Measurements from ENCODE around the gene EDARADD.
A peak's percentile ranks its signal among the peaks of the same experiment; 100 is the strongest.
"Not testable (repeated sequence)": the region's sequence is repeated elsewhere in the genome, so short reads cannot be mapped to it uniquely, and the experiment has no call there.

Gene EDARADD

GRCh38 chr1:236491469-236492136 lies 97.5 kb downstream of the EDARADD start:
- DNase-seq = no peak

- DNase-seq = no peak
These were observed 98.3 kb downstream of the EDARADD start for GRCh38 chr1:236492378-236492777.

GRCh38 chr1:236494082-236494481 lies 100.0 kb downstream of the EDARADD start:
- no peak for DNase-seq

GRCh38 chr1:236494586-236495466 lies 100.7 kb downstream of the EDARADD start:
- no peak for DNase-seq

GRCh38 chr1:236495467-236496112 lies 101.5 kb downstream of the EDARADD start:
- DNase-seq = no peak

GRCh38 chr1:236497908-236498307 lies 103.8 kb downstream of the EDARADD start:
- DNase-seq = no peak

- DNase-seq = no peak
These were observed 107.0 kb downstream of the EDARADD start for GRCh38 chr1:236501093-236501492.

GRCh38 chr1:236502579-236502971 lies 108.5 kb downstream of the EDARADD start:
- DNase-seq = peak; percentile 6

GRCh38 chr1:236502972-236503639 lies 109.0 kb downstream of the EDARADD start:
- peak; percentile 65 for DNase-seq

- not testable (repeated sequence) for DNase-seq
These were observed 110.3 kb downstream of the EDARADD start for GRCh38 chr1:236504338-236504737.

- DNase-seq = peak; percentile 82
These were observed 113.1 kb downstream of the EDARADD start for GRCh38 chr1:236507022-236507700.

GRCh38 chr1:236508593-236509027 lies 114.5 kb downstream of the EDARADD start:
- no peak for DNase-seq

- DNase-seq = no peak
These were observed 115.1 kb downstream of the EDARADD start for GRCh38 chr1:236509203-236509602.

GRCh38 chr1:236509647-236510401 lies 115.7 kb downstream of the EDARADD start:
- DNase-seq = no peak

GRCh38 chr1:236511735-236512418 lies 117.8 kb downstream of the EDARADD start:
- no peak for DNase-seq

GRCh38 chr1:236514703-236515442 lies 120.8 kb downstream of the EDARADD start:
- DNase-seq = no peak

- DNase-seq = no peak
These were observed 121.4 kb downstream of the EDARADD start for GRCh38 chr1:236515443-236515958.

- DNase-seq = peak; percentile 30
These were observed 123.0 kb downstream of the EDARADD start for GRCh38 chr1:236516929-236517704.

GRCh38 chr1:236518322-236518721 lies 124.2 kb downstream of the EDARADD start:
- DNase-seq = no peak

All from NCI-H226 (cell line).